K562 (cell line): Measurements from ENCODE around the gene NRCAM. TPM values are rescaled to one million over a fixed set of nuclear protein-coding genes. Genes with fewer than 3 reads are reported as not detected.

Experiments used
- CC2D1A ChIP-seq: fragments of 450-650 bp; IDR thresholded peaks from 2 replicates; pipeline ENCODE4 v1.6.1; 2017; ENCODE audit warnings: mild to moderate bottlenecking
- CREB1 ChIP-seq, 2 experiments: sonication (generic) in 1 of 2; formaldehyde crosslinking in 1 of 2; IDR thresholded peaks; 2 replicates each; pipeline versions ENCODE4 v1.6.1 to v1.8.0; 2012 to 2022; ENCODE audit warnings: inconsistent platforms in 1 of 2, mild to moderate bottlenecking in 1 of 2, missing genetic modification reagents in 1 of 2, moderate library complexity in 1 of 2
- E2F3 ChIP-seq: fragments of 250-450 bp; sonication (Bioruptor Pico); IDR thresholded peaks from 2 replicates; pipeline ENCODE4 v1.4.0; 2020; ENCODE audit warnings: mild to moderate bottlenecking
- FOSL1 ChIP-seq: fragments of 200-800 bp; sonication (Bioruptor generic); conservative IDR thresholded peaks from 2 replicates; pipeline ENCODE4 v1.6.1; 2016; ENCODE audit warnings: missing genetic modification characterization, missing compliant biosample characterization
- GATA2 ChIP-seq: sonication (generic); formaldehyde crosslinking; IDR thresholded peaks from 2 replicates; pipeline ENCODE4 v1.4.0; 2020; ENCODE audit warnings: mild to moderate bottlenecking, missing genetic modification reagents
- NEUROD1 ChIP-seq: fragments of 150-350 bp; IDR thresholded peaks from 2 replicates; pipeline ENCODE4 v1.6.1; 2014; ENCODE audit warnings: borderline replicate concordance, low read length, low read depth; ENCODE audit not compliant: partially characterized antibody
- PHB2 ChIP-seq: fragments of 450-650 bp; IDR thresholded peaks from 2 replicates; pipeline ENCODE4 v1.6.1; 2017; ENCODE audit warnings: low read depth
- PURB ChIP-seq: sonication (generic); formaldehyde crosslinking; IDR thresholded peaks from 2 replicates; pipeline ENCODE4 v1.9.0; 2021; ENCODE audit warnings: low read depth, mild to moderate bottlenecking, missing genetic modification reagents
- RBM39 ChIP-seq: fragments of 200-400 bp; formaldehyde crosslinking; optimal IDR thresholded peaks from 2 replicates; pipeline ENCODE3; 2018; ENCODE audit warnings: low read depth, low read length
- THRAP3 ChIP-seq: fragments of 450-650 bp; IDR thresholded peaks from 2 replicates; pipeline ENCODE4 v1.6.1; 2016; ENCODE audit warnings: mild to moderate bottlenecking, inconsistent platforms, borderline replicate concordance
- ZBTB1 ChIP-seq: sonication (generic); formaldehyde crosslinking; IDR thresholded peaks from 2 replicates; pipeline ENCODE4 v1.8.1; 2023; ENCODE audit warnings: missing genetic modification reagents, low read depth, mild to moderate bottlenecking, borderline replicate concordance
- ZNF431 ChIP-seq: sonication (generic); formaldehyde crosslinking; IDR thresholded peaks from 2 replicates; pipeline ENCODE4 v1.8.0; 2022; ENCODE audit warnings: mild to moderate bottlenecking, missing genetic modification reagents
- polyA plus RNA-seq, 8 experiments: library from polyadenylated mRNA; depleted of rRNA in 4 of 8; stranded (reverse) in 5 of 8; unstranded in 3 of 8; fragments of >200 nt; fragmentation: Nextera tagmentation in 2 of 8; fragmentation: Illumina TruSeq in 1 of 8; extraction: Ambion mirVana in 2 of 8; extraction: Trizol in 1 of 8; gene quantifications; 2 replicates each; pipeline versions ENCODE4 v1.2.1 to v1.2.3, GENCODE V29; 2011 to 2014; ENCODE audit warnings: inconsistent platforms in 1 of 8, missing spikeins in 1 of 8
- total RNA-seq, 7 experiments: library from RNA; depleted of rRNA in 6 of 7; stranded (reverse); fragments of >200 nt in 6 of 7; fragmentation: Illumina TruSeq in 2 of 7; extraction: Trizol in 2 of 7; gene quantifications; 2 replicates each; pipeline versions ENCODE4 v1.2.1 to v1.2.3, GENCODE V29; 2011 to 2021; ENCODE audit warnings: low replicate concordance in 1 of 7
- TF ChIP-seq, protein P1 (sequence below): fragments of 450-650 bp; formaldehyde crosslinking; IDR thresholded peaks from 2 replicates; pipeline ENCODE4 v1.4.0; 2020; ENCODE audit warnings: mild to moderate bottlenecking, moderate library complexity
- TF ChIP-seq, protein P2 (sequence below): IDR thresholded peaks from 2 replicates; pipeline ENCODE4 v1.6.1; 2011; ENCODE audit not compliant: insufficient read length; ENCODE audit errors: extremely low read depth
- TF ChIP-seq, protein P3 (sequence below): fragments of 450-650 bp; conservative IDR thresholded peaks from 2 replicates; pipeline ENCODE4 v1.6.1; 2016; ENCODE audit warnings: missing genetic modification characterization, low read depth, mild to moderate bottlenecking, missing compliant biosample characterization, moderate library complexity
- TF ChIP-seq, protein P4 (sequence below), 2 experiments: fragments of 450-650 bp; conservative IDR thresholded peaks; 2 replicates each; pipeline ENCODE4 v1.6.1; 2017; ENCODE audit warnings: mild to moderate bottlenecking in 2 of 2, moderate library complexity in 2 of 2
- TF ChIP-seq, protein P5 (sequence below): fragments of 250-450 bp; sonication (Bioruptor Pico); IDR thresholded peaks from 2 replicates; pipeline ENCODE4 v1.4.0; 2020; ENCODE audit warnings: mild to moderate bottlenecking, moderate library complexity

The NRCAM gene
- total and polyA plus RNA-seq, 9 of the 15 experiments (the other 6 are each of a cell fraction or from before 2014, with no cell fraction given): 0.03 to 0.54 (median 0.12) TPM; not detected in 1

DNA sequence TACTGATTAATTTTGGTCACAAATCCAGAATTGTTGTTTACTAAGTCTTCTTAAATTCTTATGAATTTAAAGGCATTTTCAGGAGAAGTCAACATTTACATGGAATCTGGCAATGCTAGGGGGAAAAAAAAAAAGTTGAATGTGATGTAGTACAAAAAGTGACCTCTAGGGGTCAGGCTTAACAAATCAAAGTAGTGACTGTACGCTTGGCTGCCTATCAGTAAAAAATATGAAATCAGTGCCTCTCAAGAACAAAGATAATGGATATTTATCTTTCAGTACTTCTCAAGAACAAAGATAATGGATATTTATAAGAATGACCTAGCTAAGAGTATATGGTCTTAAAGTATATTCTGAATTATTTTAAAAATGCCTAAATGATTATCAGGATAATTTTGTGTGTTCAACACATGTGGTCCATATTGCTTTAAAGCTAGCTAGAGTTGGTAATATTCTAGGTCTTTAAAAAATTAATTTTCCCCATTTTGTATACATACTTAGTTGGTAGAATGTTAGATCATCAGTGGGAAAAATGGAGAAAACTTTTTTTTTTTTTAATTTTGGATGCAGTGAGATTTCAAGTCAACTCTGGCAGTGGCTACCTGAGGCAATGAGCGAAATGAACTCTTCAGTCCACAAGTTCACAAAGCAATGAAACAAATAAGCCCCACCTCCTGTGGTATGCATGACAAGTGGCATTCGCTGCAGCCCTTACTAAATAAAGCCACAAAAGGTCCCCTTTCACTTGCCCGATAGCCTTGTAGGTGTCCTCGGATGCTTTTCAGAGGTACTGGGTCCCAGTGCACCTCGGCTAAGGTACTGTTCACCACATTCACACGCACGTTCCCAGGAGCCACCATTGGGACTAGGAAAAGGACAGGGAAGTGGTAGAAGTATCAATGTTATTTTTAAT is 274.9 kb downstream of the NRCAM start (continued):
- no peak for TF ChIP-seq ZNF431 (CRISPR knock-in tag)
- TF ChIP-seq, protein P1, sequence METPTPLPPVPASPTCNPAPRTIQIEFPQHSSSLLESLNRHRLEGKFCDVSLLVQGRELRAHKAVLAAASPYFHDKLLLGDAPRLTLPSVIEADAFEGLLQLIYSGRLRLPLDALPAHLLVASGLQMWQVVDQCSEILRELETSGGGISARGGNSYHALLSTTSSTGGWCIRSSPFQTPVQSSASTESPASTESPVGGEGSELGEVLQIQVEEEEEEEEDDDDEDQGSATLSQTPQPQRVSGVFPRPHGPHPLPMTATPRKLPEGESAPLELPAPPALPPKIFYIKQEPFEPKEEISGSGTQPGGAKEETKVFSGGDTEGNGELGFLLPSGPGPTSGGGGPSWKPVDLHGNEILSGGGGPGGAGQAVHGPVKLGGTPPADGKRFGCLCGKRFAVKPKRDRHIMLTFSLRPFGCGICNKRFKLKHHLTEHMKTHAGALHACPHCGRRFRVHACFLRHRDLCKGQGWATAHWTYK (CRISPR knock-in tag): no peak
- TF ChIP-seq, protein P2, sequence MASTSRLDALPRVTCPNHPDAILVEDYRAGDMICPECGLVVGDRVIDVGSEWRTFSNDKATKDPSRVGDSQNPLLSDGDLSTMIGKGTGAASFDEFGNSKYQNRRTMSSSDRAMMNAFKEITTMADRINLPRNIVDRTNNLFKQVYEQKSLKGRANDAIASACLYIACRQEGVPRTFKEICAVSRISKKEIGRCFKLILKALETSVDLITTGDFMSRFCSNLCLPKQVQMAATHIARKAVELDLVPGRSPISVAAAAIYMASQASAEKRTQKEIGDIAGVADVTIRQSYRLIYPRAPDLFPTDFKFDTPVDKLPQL: no peak
- 0 out of 2 replicates have a peak, but pooled peaks have one; percentile 37 for TF ChIP-seq FOSL1 (tag)
- TF ChIP-seq, protein P3, sequence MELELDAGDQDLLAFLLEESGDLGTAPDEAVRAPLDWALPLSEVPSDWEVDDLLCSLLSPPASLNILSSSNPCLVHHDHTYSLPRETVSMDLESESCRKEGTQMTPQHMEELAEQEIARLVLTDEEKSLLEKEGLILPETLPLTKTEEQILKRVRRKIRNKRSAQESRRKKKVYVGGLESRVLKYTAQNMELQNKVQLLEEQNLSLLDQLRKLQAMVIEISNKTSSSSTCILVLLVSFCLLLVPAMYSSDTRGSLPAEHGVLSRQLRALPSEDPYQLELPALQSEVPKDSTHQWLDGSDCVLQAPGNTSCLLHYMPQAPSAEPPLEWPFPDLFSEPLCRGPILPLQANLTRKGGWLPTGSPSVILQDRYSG (tag): no peak
- TF ChIP-seq THRAP3: no peak
- no peak for TF ChIP-seq NEUROD1
- no peak; the same call in 1 of the 2 replicates for TF ChIP-seq GATA2 (CRISPR knock-in tag)
- TF ChIP-seq PHB2: no peak
- TF ChIP-seq CC2D1A: peak; percentile 64
- TF ChIP-seq, protein P4, sequence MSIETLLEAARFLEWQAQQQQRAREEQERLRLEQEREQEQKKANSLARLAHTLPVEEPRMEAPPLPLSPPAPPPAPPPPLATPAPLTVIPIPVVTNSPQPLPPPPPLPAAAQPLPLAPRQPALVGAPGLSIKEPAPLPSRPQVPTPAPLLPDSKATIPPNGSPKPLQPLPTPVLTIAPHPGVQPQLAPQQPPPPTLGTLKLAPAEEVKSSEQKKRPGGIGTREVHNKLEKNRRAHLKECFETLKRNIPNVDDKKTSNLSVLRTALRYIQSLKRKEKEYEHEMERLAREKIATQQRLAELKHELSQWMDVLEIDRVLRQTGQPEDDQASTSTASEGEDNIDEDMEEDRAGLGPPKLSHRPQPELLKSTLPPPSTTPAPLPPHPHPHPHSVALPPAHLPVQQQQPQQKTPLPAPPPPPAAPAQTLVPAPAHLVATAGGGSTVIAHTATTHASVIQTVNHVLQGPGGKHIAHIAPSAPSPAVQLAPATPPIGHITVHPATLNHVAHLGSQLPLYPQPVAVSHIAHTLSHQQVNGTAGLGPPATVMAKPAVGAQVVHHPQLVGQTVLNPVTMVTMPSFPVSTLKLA (conservative IDR thresholded peaks at IDR 0.05): peak in 1 of 2 experiments; percentile 45; a peak in 2 of 4 replicates
- TF ChIP-seq RBM39: no peak
- no peak for TF ChIP-seq ZBTB1 (CRISPR knock-in tag)
- TF ChIP-seq CREB1 (IDR thresholded peaks at IDR 0.05): no peak
- no peak for TF ChIP-seq CREB1 (CRISPR knock-in tag; IDR thresholded peaks at IDR 0.05)
- TF ChIP-seq, protein P5, sequence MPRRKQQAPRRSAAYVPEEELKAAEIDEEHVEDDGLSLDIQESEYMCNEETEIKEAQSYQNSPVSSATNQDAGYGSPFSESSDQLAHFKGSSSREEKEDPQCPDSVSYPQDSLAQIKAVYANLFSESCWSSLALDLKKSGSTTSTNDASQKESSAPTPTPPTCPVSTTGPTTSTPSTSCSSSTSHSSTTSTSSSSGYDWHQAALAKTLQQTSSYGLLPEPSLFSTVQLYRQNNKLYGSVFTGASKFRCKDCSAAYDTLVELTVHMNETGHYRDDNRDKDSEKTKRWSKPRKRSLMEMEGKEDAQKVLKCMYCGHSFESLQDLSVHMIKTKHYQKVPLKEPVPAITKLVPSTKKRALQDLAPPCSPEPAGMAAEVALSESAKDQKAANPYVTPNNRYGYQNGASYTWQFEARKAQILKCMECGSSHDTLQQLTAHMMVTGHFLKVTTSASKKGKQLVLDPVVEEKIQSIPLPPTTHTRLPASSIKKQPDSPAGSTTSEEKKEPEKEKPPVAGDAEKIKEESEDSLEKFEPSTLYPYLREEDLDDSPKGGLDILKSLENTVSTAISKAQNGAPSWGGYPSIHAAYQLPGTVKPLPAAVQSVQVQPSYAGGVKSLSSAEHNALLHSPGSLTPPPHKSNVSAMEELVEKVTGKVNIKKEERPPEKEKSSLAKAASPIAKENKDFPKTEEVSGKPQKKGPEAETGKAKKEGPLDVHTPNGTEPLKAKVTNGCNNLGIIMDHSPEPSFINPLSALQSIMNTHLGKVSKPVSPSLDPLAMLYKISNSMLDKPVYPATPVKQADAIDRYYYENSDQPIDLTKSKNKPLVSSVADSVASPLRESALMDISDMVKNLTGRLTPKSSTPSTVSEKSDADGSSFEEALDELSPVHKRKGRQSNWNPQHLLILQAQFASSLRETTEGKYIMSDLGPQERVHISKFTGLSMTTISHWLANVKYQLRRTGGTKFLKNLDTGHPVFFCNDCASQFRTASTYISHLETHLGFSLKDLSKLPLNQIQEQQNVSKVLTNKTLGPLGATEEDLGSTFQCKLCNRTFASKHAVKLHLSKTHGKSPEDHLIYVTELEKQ (CRISPR knock-in tag): no peak
- no peak for TF ChIP-seq PURB (CRISPR knock-in tag)
- no peak for TF ChIP-seq E2F3 (CRISPR knock-in tag)
